ENCODE data around the gene CCDC92.

Gene CCDC92

DNA sequence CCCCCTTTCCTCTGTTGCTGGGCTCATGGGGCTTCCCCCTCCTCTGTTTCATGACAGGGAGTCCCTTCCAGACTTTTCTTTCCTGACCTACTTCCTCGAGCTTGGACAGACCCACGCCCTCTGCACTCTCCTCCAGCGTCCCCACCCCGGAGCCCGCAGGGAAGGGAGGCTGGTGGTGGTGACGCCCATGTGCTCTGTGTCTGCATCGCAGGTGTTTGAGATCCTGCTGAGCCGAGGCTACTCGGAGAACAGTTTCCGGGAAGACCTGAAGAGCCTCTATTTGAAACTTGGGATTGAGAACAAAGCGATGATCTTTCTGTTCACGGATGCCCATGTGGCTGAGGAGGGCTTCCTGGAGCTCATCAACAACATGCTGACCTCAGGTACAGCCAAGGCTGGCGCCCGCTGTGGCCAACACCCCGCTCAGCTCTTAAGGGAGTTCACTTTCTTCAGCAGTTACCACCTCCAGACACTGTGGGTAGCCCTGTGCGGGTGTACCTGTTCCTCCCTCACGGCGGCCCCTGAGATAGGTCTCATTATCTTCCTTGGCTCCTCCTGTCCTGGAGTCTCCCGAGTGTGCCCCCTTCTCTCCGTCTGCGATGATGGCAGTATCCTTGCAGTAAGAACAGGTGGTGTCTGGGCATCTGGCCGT is 85.6 kb downstream of the CCDC92 start:
- DNase-seq: no peak

DNA sequence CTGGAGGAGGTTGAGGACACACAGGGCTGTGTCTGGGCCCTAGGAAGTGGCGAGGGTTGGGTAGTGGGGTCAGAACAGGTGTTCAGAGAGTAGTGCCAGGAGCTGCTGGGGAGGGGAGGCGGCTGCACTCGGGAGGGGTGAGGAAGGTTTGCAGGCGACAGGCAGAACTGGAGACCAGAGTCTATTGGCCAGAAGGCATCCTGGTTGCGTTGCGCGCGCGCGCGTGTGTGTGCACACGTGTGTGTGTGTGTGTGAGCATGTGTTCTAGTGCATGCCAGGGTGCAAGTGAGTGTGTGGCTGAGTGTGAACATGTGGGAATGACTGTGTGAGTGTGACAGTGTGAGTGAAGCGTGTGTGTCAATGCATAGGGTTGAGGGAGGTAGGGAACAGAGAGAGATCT is 86.4 kb downstream of the CCDC92 start:
- DNase-seq: no peak
